Measurements from ENCODE around the gene FBXL17.

FBXL17 gene

GRCh38 chr5:107887166-107887943 lies 494.5 kb downstream of the FBXL17 start:
- DNase-seq = no peak

GRCh38 chr5:107885601-107886000 lies 496.3 kb downstream of the FBXL17 start:
- DNase-seq = no peak

- DNase-seq = no peak
These were observed 497.0 kb downstream of the FBXL17 start for GRCh38 chr5:107884871-107885270.

GRCh38 chr5:107878661-107879060 lies 503.2 kb downstream of the FBXL17 start:
- DNase-seq = peak; percentile 28

GRCh38 chr5:107876906-107877305 lies 505.0 kb downstream of the FBXL17 start:
- DNase-seq = no peak

- DNase-seq = no peak
These were observed 505.6 kb downstream of the FBXL17 start for GRCh38 chr5:107876261-107876660.

GRCh38 chr5:107875833-107876232 lies 506.1 kb downstream of the FBXL17 start:
- DNase-seq = peak; percentile 81

- DNase-seq = no peak
These were observed 507.1 kb downstream of the FBXL17 start for GRCh38 chr5:107874795-107875194.

- no peak for DNase-seq
These were observed 508.0 kb downstream of the FBXL17 start for GRCh38 chr5:107873877-107874276.

- no peak for DNase-seq
These were observed 510.9 kb downstream of the FBXL17 start for GRCh38 chr5:107871023-107871422.

- no peak for DNase-seq
These were observed 512.3 kb downstream of the FBXL17 start for GRCh38 chr5:107869438-107870115.

- no peak for DNase-seq
These were observed 513.1 kb downstream of the FBXL17 start for GRCh38 chr5:107868650-107869409.

GRCh38 chr5:107867266-107867665 lies 514.6 kb downstream of the FBXL17 start:
- DNase-seq = no peak

- DNase-seq = no peak
These were observed 517.1 kb downstream of the FBXL17 start for GRCh38 chr5:107864793-107865192.

- no peak for DNase-seq
These were observed 518.8 kb downstream of the FBXL17 start for GRCh38 chr5:107863125-107863524.

- DNase-seq = no peak
These were observed 520.3 kb downstream of the FBXL17 start for GRCh38 chr5:107861565-107861964.

- DNase-seq = no peak
These were observed 521.9 kb downstream of the FBXL17 start for GRCh38 chr5:107860044-107860443.

GRCh38 chr5:107858788-107859187 lies 523.1 kb downstream of the FBXL17 start:
- no peak for DNase-seq

- no peak for DNase-seq
These were observed 523.6 kb downstream of the FBXL17 start for GRCh38 chr5:107858324-107858723.

GRCh38 chr5:107857785-107858184 lies 524.1 kb downstream of the FBXL17 start:
- no peak for DNase-seq

GRCh38 chr5:107855171-107855570 lies 526.7 kb downstream of the FBXL17 start:
- no peak for DNase-seq

- no peak for DNase-seq
These were observed 528.2 kb downstream of the FBXL17 start for GRCh38 chr5:107853696-107854095.

GRCh38 chr5:107853031-107853430 lies 528.9 kb downstream of the FBXL17 start:
- no peak for DNase-seq

GRCh38 chr5:107849118-107849517 lies 532.8 kb downstream of the FBXL17 start:
- DNase-seq = no peak
